GM12865 (cell line): Measurements from ENCODE around the gene WDR64.
"Not testable (repeated sequence)": the region's sequence is repeated elsewhere in the genome, so short reads cannot be mapped to it uniquely, and the experiment has no call there.

Experiments
- DNase-seq: peaks from one replicate; pipeline ENCODE4 v3.0.0; 2010; ENCODE audit warnings: low read depth
- H3K4me3 ChIP-seq: 2 replicates; pipeline ENCODE4 v1.5.1; 2011; ENCODE audit warnings: mild to moderate bottlenecking, low read depth, low read length, control low read depth
- CTCF ChIP-seq: IDR thresholded peaks from 2 replicates; pipeline ENCODE4 v1.5.1; 2011; ENCODE audit warnings: low read length, control low read depth, low read depth, inconsistent platforms; ENCODE audit not compliant: insufficient read depth; ENCODE audit errors: missing control alignments

The WDR64 gene

GRCh38 chr1:241654019-241654418 is 1.9 kb downstream of the WDR64 start:
- no peak overlapping the region for H3K4me3 ChIP-seq
- no peak for DNase-seq
- TF ChIP-seq CTCF, result no peak

- no peak for DNase-seq
- no peak for TF ChIP-seq CTCF
- no peak overlapping the region for H3K4me3 ChIP-seq
These were observed 2.6 kb downstream of the WDR64 start for GRCh38 chr1:241654641-241655040.

GRCh38 chr1:241658081-241658793 is 6.2 kb downstream of the WDR64 start:
- TF ChIP-seq CTCF, result no peak
- no peak for DNase-seq
- H3K4me3 ChIP-seq, result no peak overlapping the region

GRCh38 chr1:241659016-241659415 is 6.9 kb downstream of the WDR64 start:
- not testable (repeated sequence) for DNase-seq, H3K4me3 ChIP-seq

GRCh38 chr1:241660424-241660972 is 8.4 kb downstream of the WDR64 start:
- DNase-seq, result no peak
- TF ChIP-seq CTCF, result no peak
- no peak overlapping the region for H3K4me3 ChIP-seq

GRCh38 chr1:241666419-241666818 is 14.3 kb downstream of the WDR64 start:
- H3K4me3 ChIP-seq, result no peak overlapping the region
- no peak for TF ChIP-seq CTCF
- no peak for DNase-seq

- no peak for DNase-seq
- TF ChIP-seq CTCF, result no peak
- H3K4me3 ChIP-seq, result no peak overlapping the region
These were observed 20.2 kb downstream of the WDR64 start for GRCh38 chr1:241672301-241672700.
